Activated naive CD4-positive, alpha-beta T cell treated with anti-CD3 and anti-CD28 coated beads, Interleukin-2, amount 10 ng/mL, durations not matched to agents 7 days and 5 days (primary cell): ENCODE measurements around the gene EAF1.

Source experiments
- CTCF ChIA-PET: fragments of 350-600 bp; sonication (Branson Sonifier 250); formaldehyde crosslinking; loops from one replicate; lab custom pipeline; 2021; ENCODE audit warnings: antibody characterized with exemption; lab: Charles Lee
- DNase-seq: peaks from one replicate; pipeline ENCODE4 v3.0.0-alpha.2; 2020
- H3K27ac Mint-ChIP-seq: one replicate; pipeline ENCODE4 v1.8.0; 2021; ENCODE audit warnings: mild to moderate bottlenecking, moderate library complexity, mixed read lengths
- H3K27me3 Mint-ChIP-seq: one replicate; pipeline ENCODE4 v1.8.0; 2021; ENCODE audit warnings: mild to moderate bottlenecking, mixed read lengths
- H3K36me3 Mint-ChIP-seq: one replicate; pipeline ENCODE4 v1.8.0; 2021; ENCODE audit warnings: mixed read lengths
- H3K4me1 Mint-ChIP-seq: one replicate; pipeline ENCODE4 v1.8.0; 2021; ENCODE audit warnings: mixed read lengths
- H3K4me3 Mint-ChIP-seq: one replicate; pipeline ENCODE4 v1.8.0; 2021; ENCODE audit warnings: mild to moderate bottlenecking, moderate library complexity, mixed read lengths
- H3K9me3 Mint-ChIP-seq: one replicate; pipeline ENCODE4 v1.8.0; 2021; ENCODE audit warnings: mixed read lengths

EAF1 gene

DNA sequence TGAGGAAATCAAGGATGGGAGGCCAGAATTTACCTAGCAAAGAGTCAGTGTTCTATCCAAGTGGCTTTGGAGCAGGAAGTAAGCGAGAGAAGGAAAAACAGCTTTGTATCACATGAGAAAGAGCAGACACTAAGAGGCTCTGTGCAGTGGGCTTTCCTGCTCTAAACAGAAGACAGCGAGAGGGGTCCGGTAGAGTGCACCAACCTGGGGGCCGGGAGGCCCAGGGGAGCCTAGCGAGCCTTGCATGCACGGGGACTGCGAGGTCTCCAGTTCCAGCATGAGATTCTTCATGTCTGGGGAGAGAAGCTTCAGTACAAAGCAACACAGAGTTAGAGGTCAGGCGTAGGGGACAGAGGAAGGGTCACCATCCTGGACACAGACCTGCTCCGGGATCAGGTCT, 60.6 kb downstream of the EAF1 start:
- peaks cover 26% of the 10 kb centered on the region for H3K27me3 Mint-ChIP-seq
- CTCF ChIA-PET = interaction anchor here (0.5 to 0.6 kb wide), 2 partner anchors 81 to 278 kb away, joined by 3 read pairs; no protein-coding TSS in a partner anchor

DNA sequence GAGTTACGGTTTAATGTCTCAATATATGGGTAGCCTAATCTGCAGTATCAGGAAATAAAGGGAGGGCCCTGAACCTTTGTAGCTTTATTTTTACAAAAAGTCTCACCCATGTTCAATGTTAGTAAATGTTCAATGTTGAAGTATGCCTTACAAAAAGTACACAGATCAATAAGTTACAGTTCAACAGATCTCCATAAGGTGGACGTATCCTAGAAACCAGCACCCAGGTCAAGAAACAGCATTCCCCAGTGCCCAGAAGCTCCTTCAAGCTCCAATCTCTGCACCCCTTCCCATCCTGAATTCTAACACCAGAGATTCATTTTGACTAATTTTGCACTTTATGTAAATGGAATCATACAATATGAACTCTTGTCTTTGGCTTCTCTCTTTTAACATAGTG, 62.8 kb downstream of the EAF1 start:
- Mint-ChIP-seq H3K27ac (no peak overlapping the region), H3K4me3 (no peak overlapping the region), H3K36me3 (peaks cover 2% of the 10 kb centered on the region), H3K9me3 (no peaks in the 10 kb centered on the region), H3K27me3 (peaks cover 16% of the 10 kb centered on the region), H3K4me1 (peaks cover 4% of the 10 kb centered on the region)
- CTCF ChIA-PET = interaction anchor here (1.2 kb wide), 1 partner anchor 12 kb away, joined by 3 read pairs; no protein-coding TSS in a partner anchor
- no peak for DNase-seq

More for the DNA sequence above, 60.6 kb downstream of the EAF1 start:
- H3K36me3 Mint-ChIP-seq = peaks cover 2% of the 10 kb centered on the region
- H3K4me1 Mint-ChIP-seq = no peaks in the 10 kb centered on the region
- no peak for DNase-seq
- H3K4me3 Mint-ChIP-seq = no peak overlapping the region
- no peak overlapping the region for H3K27ac Mint-ChIP-seq
- H3K9me3 Mint-ChIP-seq = no peaks in the 10 kb centered on the region

DNA sequence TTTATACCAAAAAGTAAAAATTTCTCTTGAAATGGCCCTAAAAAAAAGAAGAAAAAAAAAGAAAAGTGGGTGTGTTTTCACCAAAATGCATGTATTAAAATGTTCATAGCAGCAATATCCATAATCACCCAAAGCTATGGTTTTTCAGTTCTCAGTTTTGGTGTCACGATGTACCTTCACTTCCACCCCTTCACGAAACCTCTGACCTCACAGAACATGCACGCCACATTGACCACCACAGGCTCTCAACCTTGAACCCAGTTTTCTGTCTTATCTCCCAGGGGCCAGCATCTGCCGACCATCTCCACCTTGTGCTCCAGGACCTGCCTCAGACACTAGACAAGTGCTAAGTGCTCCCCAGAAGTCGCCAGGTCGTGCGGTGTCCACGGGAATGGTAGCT, 63.7 kb downstream of the EAF1 start:
- no peak overlapping the region for H3K27ac Mint-ChIP-seq
- no peak for DNase-seq
- CTCF ChIA-PET = interaction anchor here (1.2 kb wide), 1 partner anchor 13 kb away, joined by 3 read pairs; no protein-coding TSS in a partner anchor
- H3K27me3 Mint-ChIP-seq = peaks cover 11% of the 10 kb centered on the region
- no peaks in the 10 kb centered on the region for H3K36me3 Mint-ChIP-seq
- H3K9me3 Mint-ChIP-seq = no peaks in the 10 kb centered on the region
- H3K4me1 Mint-ChIP-seq = peaks cover 4% of the 10 kb centered on the region
- no peak overlapping the region for H3K4me3 Mint-ChIP-seq
